GM12892 (cell line): ENCODE data around the gene CPXM2.

ENCODE experiments used
- POLR2A ChIP-seq: IDR thresholded peaks from 2 replicates; pipeline ENCODE4 v1.6.1; 2011; ENCODE audit warnings: low read depth, low read length, control low read depth
- TAF1 ChIP-seq: IDR thresholded peaks from 2 replicates; pipeline ENCODE4 v1.6.1; 2011; ENCODE audit warnings: low read depth, mild to moderate bottlenecking, control low read depth, low read length, borderline replicate concordance

DNA sequence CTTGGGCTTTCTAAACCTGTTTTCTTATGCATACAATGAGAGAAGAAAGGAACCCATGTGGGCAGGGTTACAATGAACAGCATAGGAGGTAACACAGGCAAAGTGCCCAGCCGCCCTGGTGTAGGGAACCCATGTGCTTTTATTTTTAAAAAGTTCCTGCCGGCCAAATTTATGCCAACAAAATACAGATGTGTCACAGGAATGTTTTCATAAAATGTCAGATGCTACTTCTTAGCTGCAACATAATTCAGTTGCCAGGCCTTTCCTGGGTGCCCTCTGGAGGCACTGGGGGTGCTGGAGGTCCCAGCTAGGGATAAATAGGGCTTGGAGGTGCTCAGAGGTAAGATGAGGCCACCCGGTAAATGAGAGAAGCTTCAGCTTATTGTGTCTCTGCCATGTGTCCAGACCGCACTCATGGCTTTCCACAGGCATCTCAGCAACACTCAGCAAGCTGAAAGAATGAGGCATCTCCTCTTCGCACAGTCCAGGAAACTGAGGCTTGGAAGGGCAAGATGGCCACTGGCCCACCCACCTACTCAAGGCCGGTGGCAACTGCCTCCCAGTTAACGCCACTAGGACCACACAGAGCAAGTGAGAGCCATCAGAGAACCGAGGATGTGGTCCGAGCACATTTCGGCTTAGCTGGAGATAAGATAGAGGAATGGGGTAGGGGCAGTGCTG, 58.3 kb downstream of the CPXM2 start:
- no peak for TF ChIP-seq POLR2A
- TF ChIP-seq TAF1 = no peak
